GM13976 (cell line): ENCODE results near the gene SKAP1.

ENCODE experiments used
- DNase-seq: peaks from one replicate; pipeline ENCODE4 v3.0.0; 2012; ENCODE audit warnings: low spot score
- in situ Hi-C: fragments of 300-500 bp; cut with MboI; formaldehyde crosslinking; loops from one replicate; pipeline ENCODE4 v1.12.0; 2022; ENCODE audit warnings: low sequenced_read_pairs, mixed read lengths, inconsistent platforms; ENCODE audit not compliant: unreplicated experiment
- TF ChIP-seq, protein P1 (sequence below): IDR thresholded peaks from 2 replicates; pipeline ENCODE4 v1.5.1; 2012; ENCODE audit warnings: borderline replicate concordance, mild to moderate bottlenecking; ENCODE audit not compliant: insufficient read depth; ENCODE audit errors: extremely low read depth, missing control alignments, control extremely low read depth

Gene SKAP1

DNA sequence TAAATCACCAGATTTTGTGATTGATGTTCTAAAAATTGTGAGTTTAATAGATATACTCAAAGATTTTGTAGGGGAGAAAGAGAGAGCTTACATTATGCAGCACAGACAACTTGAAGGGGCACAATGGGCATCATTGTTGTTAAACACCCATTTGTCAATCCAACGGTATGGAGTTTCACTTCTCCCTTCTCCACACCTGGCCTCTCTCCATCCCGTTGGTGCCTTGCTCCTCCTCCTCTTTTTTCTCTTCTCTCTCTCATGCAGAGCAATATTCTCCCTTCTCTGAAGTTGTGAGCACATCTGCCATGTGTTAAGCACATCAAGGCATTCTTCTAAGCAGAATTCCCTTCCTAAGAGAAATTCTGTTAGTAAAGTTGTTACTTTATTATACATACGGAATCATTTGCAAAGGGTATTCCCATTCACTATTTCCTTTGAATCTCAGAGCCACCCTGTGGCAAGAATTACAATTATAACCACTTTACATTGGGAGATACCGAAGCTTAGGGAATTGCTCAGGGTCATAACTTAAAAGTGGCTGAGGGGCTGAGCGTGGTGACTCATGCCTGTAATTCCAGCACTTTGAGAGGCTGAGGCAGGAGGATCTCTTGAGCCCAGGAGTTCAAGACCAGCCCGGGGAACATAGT is 40.5 kb upstream of the SKAP1 start:
- DNase-seq, result no peak
- TF ChIP-seq, protein P1, sequence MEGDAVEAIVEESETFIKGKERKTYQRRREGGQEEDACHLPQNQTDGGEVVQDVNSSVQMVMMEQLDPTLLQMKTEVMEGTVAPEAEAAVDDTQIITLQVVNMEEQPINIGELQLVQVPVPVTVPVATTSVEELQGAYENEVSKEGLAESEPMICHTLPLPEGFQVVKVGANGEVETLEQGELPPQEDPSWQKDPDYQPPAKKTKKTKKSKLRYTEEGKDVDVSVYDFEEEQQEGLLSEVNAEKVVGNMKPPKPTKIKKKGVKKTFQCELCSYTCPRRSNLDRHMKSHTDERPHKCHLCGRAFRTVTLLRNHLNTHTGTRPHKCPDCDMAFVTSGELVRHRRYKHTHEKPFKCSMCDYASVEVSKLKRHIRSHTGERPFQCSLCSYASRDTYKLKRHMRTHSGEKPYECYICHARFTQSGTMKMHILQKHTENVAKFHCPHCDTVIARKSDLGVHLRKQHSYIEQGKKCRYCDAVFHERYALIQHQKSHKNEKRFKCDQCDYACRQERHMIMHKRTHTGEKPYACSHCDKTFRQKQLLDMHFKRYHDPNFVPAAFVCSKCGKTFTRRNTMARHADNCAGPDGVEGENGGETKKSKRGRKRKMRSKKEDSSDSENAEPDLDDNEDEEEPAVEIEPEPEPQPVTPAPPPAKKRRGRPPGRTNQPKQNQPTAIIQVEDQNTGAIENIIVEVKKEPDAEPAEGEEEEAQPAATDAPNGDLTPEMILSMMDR, result no peak
- in situ Hi-C loops, result no loop called here

DNA sequence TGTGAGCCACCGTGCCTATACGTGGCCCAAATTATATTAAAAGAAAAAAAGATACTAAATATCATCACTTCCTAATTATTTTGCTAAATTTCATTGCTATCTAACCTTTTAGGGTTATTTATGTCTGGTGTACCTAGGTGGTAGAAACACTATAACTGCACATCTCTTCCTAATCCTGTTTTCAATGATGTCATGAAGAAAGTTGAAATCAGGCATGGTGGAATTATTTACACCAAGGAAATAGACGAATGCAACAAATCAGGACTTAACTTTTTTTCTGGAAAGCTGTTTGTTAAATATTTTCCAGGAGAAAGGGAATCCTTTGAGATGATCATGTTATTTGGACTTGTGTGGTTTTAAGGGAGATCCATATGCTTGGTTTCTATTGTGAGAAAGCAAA is 39.2 kb upstream of the SKAP1 start:
- in situ Hi-C loops, result no loop called here
- TF ChIP-seq, protein P1, result no peak
- DNase-seq, result no peak

DNA sequence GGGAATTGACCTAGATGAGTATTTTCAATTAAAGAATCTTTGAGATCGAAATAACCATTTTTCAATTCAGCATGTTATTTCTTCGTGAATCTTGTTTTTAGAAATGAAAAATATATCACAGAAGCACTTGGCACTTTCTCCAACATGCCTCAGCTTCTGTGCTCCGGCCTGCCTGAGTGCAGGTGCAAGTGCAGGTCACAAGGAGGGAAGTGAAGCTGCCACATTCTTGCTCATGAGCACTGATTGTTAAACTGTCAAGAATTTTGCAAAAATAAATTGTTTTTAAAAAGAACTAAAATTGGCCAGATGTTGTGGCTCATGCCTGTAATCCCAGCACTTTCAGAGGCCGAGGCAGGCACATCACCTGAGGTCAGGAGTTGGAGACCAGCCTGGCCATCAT is 38.3 kb upstream of the SKAP1 start:
- in situ Hi-C loops, result no loop called here
- DNase-seq, result no peak

DNA sequence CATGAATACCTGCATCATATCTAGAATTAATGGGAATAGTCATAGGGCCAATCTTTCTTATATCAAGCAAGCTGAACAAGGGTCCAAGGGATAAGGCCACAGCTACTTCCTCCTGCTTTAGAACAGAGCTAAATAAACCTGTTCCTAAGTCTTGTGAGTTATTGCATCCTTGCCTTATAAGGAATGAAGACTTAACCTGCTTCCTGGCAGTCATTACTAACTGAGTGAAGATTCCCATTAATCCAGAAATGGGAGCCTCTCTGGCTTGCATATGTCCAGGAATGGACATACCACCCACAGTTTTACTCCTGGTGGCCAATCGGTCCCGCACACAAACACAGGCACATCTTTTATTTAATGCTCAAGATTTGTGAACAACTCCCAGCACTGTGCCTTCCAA is 35.9 kb upstream of the SKAP1 start:
- DNase-seq, result no peak
- in situ Hi-C loops, result no loop called here
- TF ChIP-seq, protein P1, result no peak

More for the DNA sequence above, 38.3 kb upstream of the SKAP1 start:
- TF ChIP-seq, protein P1, result no peak

DNA sequence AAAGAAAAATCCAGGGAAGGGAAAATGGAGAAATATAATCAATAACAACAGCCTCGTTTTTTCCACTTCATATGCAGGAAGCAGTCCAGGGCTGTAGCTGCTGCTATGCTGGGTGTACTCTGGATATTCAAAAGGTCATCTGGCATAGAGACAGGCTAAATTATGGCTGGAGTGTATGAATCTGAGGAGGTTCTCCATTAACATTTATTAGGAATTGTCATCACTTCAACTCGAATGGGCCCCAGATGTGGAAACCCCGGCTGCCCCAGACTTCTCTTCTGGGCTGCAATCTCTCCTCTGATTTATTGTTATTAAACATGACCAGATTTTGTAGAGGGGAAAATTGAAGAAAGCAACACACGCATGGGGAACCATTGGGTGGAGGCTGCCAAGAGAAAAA is 33.5 kb upstream of the SKAP1 start:
- in situ Hi-C loops, result no loop called here
- no peak for DNase-seq
- TF ChIP-seq, protein P1, result no peak

DNA sequence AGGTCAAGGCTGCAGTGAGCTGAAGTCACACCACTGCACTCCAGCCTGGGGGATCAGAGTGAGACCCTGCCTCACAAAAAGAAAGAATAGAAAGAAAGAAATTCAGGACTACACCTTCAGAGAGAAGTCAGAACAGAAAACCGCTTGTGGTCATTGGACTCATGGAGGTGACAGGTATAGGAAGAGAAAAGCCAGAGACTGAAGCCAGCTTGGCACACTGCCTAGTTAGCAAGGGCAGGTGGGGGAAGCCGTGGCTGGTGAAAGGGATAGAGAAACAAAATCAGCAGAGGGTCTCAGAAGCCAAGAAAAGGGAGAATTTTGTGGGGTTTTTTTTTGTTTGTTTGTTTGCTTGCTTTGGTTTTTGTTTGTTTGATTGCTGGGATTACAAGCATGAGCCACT is 32.9 kb upstream of the SKAP1 start:
- TF ChIP-seq, protein P1, result no peak
- in situ Hi-C loops, result no loop called here
- DNase-seq, result no peak
